ENCODE measurements around the gene DOCK1.
"Not testable (repeated sequence)": the region's sequence is repeated elsewhere in the genome, so short reads cannot be mapped to it uniquely, and the experiment has no call there.

DOCK1 gene

GRCh38 chr10:127293640-127294039 is 388.4 kb downstream of the DOCK1 start:
- no peak for TF ChIP-seq CTCF (IDR thresholded peaks at IDR 0.05; ENCODE audit: low read depth, low read length)
- H3K4me3 ChIP-seq (replicated peaks in 1 of 2; ENCODE audit: low read depth in 2 of 2, low read length in 2 of 2): no peak overlapping the region
- DNase-seq (ENCODE audit: low read depth in 2 of 2): peak in 1 of 2 donors; percentile 9

GRCh38 chr10:127296696-127297095 is 391.5 kb downstream of the DOCK1 start:
- no peak for TF ChIP-seq CTCF (IDR thresholded peaks at IDR 0.05; ENCODE audit: low read depth, low read length)
- no peak overlapping the region for H3K4me3 ChIP-seq (replicated peaks in 1 of 2; ENCODE audit: low read depth in 2 of 2, low read length in 2 of 2)
- no peak for DNase-seq (ENCODE audit: low read depth in 2 of 2)

- no peak for TF ChIP-seq CTCF (IDR thresholded peaks at IDR 0.05; ENCODE audit: low read depth, low read length)
- DNase-seq (ENCODE audit: low read depth in 2 of 2): no peak
- no peak overlapping the region for H3K4me3 ChIP-seq (replicated peaks in 1 of 2; ENCODE audit: low read depth in 2 of 2, low read length in 2 of 2)
These were observed 393.2 kb downstream of the DOCK1 start for GRCh38 chr10:127298381-127298780.

- DNase-seq (ENCODE audit: low read depth in 2 of 2); H3K4me3 ChIP-seq (replicated peaks in 1 of 2; ENCODE audit: low read depth in 2 of 2, low read length in 2 of 2): not testable (repeated sequence)
These were observed 394.0 kb downstream of the DOCK1 start for GRCh38 chr10:127299192-127299591.

- H3K4me3 ChIP-seq (replicated peaks in 1 of 2; ENCODE audit: low read depth in 2 of 2, low read length in 2 of 2): no peak overlapping the region
- no peak for TF ChIP-seq CTCF (IDR thresholded peaks at IDR 0.05; ENCODE audit: low read depth, low read length)
- DNase-seq (ENCODE audit: low read depth in 2 of 2): no peak
These were observed 394.9 kb downstream of the DOCK1 start for GRCh38 chr10:127299956-127300689.

GRCh38 chr10:127300868-127301321 is 395.7 kb downstream of the DOCK1 start:
- H3K4me3 ChIP-seq (replicated peaks in 1 of 2; ENCODE audit: low read depth in 2 of 2, low read length in 2 of 2): no peak overlapping the region
- no peak for TF ChIP-seq CTCF (IDR thresholded peaks at IDR 0.05; ENCODE audit: low read depth, low read length)
- no peak for DNase-seq (ENCODE audit: low read depth in 2 of 2)

GRCh38 chr10:127302343-127302742 is 397.1 kb downstream of the DOCK1 start:
- no peak overlapping the region for H3K4me3 ChIP-seq (replicated peaks in 1 of 2; ENCODE audit: low read depth in 2 of 2, low read length in 2 of 2)
- no peak for TF ChIP-seq CTCF (IDR thresholded peaks at IDR 0.05; ENCODE audit: low read depth, low read length)
- no peak for DNase-seq (ENCODE audit: low read depth in 2 of 2)
